NCI-H187 (cell line): ENCODE measurements around the gene TAMALIN.

Experiments used
- DNase-seq, 2 experiments: peaks; one replicate each; lab custom pipeline; 2025; lab: John Stamatoyannopoulos, UW

The TAMALIN gene

DNA sequence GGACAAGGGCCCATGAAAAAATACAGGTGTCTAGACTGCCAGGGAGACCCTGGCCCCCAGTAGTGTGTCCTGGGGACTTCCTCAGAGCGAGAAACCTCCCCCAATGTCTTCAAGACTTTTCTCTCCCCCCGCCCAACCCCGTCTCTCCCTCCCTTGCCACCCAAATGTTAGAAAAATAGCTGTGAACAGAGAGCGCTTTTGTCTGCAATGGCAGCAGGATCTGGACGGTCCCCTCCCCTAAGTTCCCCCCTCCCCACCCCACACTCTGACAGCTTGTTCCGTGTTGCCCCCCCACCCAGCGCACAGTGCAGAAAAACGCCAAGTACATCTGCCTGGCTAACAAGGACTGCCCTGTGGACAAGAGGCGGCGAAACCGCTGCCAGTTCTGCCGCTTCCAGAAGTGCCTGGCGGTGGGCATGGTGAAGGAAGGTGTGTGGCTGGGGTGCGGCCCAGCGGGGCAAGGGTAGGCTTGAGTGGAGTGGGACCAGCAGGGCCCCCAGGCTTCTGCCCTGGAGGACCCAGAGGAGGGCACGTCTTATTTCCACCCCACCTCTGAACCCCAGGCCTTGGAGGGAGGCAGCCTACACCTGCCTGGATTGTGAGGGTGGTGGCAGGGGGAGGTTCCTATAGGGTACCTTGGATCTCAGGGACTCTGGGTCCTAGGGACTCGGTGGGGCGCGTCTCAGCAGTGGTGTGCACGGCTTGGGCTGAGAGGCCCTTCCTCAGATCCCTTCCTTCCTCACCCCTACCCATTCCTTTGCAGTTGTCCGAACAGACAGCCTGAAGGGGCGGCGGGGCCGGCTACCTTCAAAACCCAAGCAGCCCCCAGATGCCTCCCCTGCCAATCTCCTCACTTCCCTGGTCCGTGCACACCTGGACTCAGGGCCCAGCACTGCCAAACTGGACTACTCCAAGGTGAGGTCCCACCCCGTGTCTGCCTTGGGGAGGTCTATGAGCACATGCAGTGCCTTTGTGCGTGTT, 49.3 kb downstream of the TAMALIN start:
- DNase-seq = no peak

DNA sequence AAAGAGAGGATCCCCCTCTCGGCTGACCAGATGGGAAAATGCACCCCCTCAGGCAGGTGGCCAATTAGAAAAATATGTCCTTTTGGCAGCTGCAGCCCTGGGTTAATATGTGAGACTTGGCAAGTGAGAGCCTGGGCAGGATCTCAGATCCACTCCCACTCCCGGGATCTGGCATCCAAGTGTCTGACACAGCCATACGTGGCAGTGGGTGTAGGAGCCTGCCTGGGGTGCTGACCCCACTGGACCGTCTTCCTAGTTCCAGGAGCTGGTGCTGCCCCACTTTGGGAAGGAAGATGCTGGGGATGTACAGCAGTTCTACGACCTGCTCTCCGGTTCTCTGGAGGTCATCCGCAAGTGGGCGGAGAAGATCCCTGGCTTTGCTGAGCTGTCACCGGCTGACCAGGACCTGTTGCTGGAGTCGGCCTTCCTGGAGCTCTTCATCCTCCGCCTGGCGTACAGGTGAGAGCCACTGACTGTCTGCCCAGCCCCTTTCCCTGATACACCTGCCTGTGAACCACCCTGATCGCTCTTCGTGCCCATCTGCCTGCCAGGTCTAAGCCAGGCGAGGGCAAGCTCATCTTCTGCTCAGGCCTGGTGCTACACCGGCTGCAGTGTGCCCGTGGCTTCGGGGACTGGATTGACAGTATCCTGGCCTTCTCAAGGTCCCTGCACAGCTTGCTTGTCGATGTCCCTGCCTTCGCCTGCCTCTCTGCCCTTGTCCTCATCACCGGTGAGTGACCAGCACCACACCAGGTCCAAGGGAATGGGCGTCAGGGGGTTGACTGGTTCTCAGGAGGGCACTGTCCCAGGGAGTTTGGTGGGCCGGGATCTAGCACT, 50.3 kb downstream of the TAMALIN start:
- no peak for DNase-seq

DNA sequence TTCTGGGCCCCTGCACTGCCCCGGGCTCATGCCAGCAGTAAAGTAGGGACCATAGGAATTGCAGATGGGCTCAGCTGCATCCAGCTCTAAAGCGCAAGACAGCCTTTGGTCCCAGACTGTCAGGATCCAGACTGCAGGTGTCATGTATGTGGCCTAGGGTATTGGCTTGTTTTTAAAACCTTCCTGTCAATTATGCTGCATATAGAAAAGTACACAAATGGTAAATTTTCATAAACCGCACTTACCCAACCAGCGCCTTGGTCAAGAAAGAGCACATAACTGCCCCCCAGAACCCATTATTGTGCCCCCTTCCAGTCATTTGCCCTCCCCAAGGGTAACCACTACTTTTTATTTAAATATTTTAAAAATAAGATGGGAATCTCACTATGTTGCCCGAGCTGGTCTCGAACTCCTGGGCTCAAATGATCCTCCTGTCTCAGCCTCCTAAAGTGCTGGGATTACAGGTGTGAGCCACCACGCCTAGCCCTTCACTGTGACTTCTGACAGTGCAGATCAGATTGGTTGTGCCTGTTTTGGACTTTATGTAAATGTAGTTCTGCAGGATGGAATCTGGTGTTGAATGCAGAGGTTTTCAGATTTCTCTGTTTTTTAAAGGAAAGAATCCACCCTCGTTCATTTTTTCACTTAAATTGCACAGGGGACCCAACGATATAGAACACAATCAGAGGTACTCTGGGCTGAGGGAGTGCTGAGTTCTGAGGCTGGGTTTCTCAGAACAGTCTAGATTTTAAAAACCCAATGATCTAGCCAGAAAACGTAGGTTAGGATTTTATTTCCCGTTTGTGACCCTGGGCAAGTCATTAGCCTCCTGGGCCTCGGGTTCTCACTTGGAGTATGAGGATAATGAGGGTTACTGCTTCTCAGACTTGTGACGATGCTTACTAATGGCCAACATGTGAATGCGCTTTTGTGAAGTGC, 51.2 kb downstream of the TAMALIN start:
- no peak for DNase-seq

DNA sequence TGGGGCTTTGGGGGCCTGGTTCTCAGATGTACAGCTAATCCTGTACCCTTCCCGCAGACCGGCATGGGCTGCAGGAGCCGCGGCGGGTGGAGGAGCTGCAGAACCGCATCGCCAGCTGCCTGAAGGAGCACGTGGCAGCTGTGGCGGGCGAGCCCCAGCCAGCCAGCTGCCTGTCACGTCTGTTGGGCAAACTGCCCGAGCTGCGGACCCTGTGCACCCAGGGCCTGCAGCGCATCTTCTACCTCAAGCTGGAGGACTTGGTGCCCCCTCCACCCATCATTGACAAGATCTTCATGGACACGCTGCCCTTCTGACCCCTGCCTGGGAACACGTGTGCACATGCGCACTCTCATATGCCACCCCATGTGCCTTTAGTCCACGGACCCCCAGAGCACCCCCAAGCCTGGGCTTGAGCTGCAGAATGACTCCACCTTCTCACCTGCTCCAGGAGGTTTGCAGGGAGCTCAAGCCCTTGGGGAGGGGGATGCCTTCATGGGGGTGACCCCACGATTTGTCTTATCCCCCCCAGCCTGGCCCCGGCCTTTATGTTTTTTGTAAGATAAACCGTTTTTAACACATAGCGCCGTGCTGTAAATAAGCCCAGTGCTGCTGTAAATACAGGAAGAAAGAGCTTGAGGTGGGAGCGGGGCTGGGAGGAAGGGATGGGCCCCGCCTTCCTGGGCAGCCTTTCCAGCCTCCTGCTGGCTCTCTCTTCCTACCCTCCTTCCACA, 52.0 kb downstream of the TAMALIN start:
- DNase-seq = no peak

DNA sequence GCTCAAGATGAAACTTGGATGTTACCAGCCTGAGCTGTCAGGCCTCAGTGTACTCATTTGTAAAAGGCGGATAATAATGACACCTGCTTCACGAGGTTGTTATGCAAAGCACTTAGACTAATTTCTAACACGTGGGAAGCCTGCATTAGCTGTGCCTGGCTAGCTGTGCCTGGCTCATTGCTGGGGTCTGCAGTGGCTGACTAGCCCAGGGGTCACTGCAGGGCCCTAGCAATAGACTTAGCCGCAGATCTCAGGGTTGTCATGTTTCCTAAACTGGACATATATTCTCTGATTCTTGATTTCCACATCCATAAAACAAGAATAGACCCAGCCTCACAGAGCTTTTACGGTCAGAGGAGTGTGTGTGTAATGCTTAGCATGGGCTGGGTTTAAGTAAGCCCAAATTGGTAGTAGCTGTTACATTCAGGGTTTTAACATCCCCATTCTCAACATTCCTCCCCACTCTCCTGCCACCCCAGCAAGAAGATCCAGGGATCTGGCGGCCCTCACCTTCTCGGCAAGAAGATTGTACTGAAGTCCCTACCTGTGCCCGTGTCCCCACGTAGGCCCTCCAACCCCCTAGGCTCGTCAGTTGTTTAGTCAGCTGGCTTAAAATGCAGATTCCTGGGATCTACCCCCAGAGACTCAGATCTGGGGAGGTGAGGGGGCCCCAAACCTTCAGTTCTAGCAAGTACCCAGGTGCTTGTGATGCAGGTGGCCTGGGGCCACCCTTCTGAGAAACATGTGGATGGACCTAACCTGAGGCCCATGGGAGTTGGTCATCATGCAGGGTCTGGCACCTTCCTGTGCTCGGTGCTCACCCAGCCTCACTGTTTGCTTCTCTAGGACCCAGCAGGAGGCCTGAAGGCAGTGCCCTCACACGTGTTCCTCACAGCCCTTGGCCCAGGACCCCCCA, 53.1 kb downstream of the TAMALIN start:
- DNase-seq = no peak

DNA sequence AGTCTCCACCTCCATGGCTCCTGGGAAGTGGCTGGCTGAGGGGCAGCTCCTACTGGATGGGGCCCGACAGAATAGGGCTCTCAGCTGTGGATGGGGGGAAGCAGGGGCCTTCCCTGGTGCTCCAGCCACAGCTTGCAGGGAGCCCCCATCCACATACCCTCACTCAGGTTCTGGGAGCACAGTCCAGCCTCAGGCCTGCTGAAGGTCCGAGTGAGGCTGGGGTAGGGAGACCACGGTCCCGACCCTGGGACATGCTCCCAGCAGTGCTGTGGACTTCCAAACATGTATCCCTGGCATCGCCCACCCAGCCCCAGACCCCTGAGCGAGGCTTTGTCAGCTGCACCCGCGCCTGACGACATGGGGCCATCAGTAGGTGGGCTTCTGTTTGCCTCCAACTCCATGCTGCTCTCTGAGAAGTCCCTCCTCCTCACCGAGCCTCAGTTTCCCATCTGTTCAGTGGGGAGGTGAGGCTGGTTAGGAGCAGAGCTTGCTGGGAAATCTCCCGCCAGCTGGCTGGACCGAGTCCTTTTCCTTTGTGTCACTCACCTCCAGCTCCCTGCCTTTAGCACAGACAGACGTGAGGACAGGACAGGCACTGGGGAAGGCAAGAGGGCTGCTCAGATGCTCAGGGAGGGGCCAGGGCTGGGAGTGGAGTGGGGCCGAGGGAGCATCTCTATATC, 53.9 kb downstream of the TAMALIN start:
- DNase-seq = no peak

DNA sequence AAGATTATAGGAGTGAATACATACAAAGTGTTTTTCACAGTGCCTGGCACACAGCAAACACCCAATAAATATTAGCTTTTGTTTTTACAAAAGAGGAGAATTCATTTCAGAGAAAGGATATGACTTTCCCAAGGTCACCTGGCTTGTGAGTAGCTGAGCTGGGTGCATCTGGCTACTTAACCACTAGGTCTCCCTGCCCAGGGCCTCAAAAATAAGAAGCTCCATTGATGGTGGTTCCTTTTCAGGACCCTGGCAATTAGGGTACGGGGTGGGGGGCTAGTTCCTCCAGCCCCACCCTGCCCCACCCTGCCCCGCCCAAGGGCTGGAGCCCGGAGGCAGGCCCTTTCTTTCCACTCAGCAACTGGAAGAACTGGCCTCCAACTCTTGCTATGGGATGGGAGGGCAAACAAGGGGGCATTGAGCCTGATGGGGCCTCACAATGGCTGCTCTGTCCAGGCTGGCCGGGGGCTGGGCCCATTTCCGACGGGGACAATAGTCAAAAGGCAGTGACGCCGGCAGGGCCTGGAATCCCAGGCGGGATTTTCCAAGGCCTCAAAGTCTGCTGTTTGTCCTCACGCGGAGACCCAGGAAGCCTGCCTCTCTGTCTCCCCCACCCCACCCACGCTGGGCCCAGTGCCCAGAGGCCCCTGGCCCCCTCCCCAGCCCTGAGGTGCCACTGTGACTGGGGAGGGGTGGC, 54.9 kb downstream of the TAMALIN start:
- DNase-seq = no peak

DNA sequence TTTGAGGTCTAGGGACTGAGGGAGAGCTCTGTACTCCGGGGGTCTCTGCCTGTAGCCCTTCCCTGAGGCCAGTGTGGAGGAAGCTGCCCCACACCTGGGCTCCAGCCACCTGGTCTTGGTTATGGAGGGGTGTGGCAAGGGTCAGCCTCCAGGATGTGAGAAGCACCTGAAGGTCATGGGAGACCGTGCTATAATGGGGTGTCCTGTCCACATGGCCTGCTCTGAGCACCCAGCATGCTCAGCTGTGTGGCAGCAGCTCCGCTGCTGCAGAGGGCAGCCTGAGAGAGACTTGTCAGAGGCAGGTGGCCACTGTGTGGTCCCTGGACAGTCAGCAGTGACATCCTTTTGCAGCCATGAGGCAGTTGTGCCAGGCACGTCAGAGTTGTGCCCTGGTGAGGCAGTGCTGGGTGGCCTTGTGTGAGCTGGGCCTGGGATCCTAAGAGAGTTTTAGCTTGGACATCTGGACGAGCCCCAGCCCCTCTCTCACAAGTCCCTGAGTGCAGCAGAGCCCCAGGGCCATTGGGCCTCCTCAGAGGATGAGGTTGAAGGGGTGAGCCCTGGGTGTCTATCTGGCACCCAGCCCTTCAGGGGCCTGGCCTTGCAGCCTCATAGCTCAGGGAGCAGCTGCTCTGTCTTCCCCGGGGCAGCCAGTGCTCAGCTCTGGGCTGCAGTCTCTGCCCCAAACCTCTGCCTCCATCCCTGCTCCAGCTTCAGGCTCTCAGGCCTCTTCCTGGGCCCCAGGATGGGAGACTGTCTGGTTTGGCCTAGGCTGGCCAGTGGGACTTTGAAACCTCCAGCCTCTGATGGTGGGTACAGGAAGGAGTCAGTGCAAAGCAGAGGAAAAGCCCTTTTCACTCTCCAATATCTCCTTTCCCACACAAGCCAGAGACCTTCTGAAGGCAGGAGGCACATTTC, 55.7 kb downstream of the TAMALIN start:
- no peak for DNase-seq

DNA sequence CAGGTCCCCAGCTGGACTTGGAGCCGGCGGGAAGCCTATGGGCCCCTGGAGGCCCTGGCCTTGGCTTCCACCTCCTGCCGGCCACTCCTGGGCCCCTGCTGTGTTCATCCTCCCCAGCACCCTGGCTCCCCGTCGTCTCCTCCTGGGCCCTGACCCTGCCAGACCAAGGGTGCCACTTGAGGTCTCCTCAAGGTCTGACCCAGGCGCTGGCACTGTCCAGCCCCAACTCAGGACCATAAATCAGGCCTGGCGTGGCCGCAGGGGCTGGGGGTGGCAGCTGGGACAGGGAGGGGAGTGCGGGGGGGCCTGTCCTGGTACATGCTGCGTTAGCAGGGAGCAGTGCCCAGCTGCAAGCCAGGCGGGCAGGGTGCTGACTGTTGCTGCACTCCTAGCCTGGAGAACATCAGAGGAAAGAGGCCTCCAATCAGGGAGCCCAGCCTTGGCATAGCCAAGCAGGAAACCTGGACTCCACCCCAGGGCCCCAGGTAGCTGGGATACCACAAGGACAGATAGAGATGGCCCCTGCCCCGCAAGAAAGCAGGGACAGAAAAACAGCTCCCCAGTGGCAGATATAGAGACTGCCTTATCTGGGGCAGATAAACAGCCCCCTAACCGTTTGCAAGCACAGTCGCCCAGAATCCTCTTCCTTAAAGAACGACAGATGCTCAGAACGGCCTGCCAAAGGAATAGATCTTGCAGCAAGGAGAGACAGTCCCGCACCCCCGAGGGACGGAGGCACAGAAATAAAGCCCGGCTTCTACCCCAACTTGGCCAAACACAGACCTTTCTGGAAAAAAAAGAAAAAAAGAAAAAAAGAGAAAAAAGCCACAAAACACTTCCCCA, 56.6 kb downstream of the TAMALIN start:
- DNase-seq = no peak

DNA sequence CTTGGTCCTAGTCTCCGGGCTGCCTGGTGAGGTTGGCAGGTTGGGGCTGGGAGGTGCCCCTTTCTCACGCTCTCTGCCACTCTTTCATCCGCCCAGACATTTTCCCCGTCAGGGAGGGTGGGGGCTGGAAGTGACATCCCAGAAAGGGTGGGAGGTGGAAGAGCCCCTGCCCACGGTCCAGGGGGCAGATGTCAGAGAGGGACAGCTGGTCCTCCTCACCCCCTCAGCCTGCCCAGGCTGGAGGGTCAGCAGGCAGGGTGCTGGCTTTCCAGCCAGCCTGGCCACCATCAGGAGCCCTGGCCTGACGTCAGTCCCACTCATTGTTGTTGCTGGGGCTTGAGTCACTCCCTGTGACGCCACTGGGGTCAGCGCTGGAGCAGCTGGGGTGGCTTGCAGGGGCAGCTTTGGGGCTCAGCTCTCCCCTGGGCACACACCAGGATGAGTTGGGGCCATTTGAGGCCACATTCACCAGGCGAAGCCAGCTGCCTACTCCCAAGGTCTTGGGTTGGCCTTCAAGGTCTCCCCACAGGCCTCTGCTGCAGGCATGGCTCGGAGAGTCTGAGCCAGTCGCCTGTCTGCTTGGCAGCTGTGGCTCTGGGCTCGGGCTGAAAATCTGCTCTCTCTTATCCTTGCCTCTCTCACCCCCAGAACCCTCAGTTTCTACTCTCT, 57.4 kb downstream of the TAMALIN start:
- no peak for DNase-seq
